ENCODE data around the gene FASTKD2. TPM values are rescaled to one million over a fixed set of nuclear protein-coding genes. Genes with fewer than 3 reads are reported as not detected.

The FASTKD2 gene
- total and polyA plus RNA-seq, 9 donors = 17.3 to 32.1 (median 22.6) TPM

DNA sequence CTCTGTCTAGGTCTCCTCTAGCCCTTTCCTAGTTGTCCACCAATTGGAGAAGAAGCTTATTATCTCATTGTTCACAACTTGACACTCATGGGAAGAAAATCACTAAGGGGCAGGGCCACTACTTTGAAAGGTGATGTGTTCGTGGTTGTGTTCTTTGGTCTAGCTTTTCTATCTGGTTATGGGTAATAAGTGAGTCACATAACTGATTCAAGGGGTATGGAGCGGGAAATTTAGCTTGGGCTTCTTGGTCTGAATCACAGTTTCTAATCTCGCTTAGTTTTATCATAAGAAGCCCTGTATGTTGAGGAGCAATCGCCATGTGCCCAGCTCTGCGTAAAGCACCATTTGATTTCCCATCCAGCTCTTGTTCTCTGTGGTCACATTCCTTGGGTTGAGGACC is 28.5 kb upstream of the FASTKD2 start:
- Histone ChIP-seq H3K4me3 (ENCODE audit: low read length) (no peak overlapping the region), H3K9me3 (replicated peaks; ENCODE audit: control insufficient read depth, low read depth, low read length) (no peaks in the 10 kb centered on the region), H3K36me3 (ENCODE audit: control insufficient read depth, insufficient read depth, low read length) (no peaks in the 10 kb centered on the region), H3K4me1 (ENCODE audit: control insufficient read depth, insufficient read depth, low read length) (no peaks in the 10 kb centered on the region), H3K27me3 (ENCODE audit: control insufficient read depth, insufficient read depth, low read length) (no peaks in the 10 kb centered on the region), H3K27ac (ENCODE audit: low read length) (no peak overlapping the region)
- WGBS (ENCODE audit: insufficient coverage) = 100% methylated on average over 2 of the region's 5 CpGs
- no peak for DNase-seq

GRCh38 chr2:206739271-206739670 is 26.1 kb upstream of the FASTKD2 start:
- no peak for DNase-seq
- H3K9me3 ChIP-seq (replicated peaks; ENCODE audit: control insufficient read depth, low read depth, low read length) = no peaks in the 10 kb centered on the region
- WGBS (ENCODE audit: insufficient coverage) = 86% methylated on average over 1 of the region's 2 CpGs

DNA sequence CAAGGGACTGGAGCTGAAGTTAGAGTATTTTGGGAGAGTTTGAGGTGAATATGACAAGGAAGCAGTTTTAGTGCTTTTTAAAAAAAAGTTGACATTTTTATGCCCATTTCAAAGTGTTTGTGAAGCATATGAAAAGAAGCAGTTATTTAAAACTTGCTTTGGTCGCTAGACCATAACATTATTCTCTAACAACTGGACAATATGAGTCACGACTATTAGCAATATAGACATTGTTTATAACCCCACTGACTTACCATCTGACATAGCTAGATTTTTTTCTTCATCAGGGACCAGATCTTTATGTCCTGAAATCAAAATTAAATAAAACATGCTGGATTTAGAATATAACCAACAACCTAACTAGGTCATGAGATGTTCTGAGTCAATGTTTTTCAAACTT is 24.6 kb upstream of the FASTKD2 start:
- no peak for DNase-seq
- Histone ChIP-seq H3K27ac (ENCODE audit: low read length) (no peak overlapping the region), H3K4me3 (ENCODE audit: low read length) (no peak overlapping the region), H3K4me1 (ENCODE audit: control insufficient read depth, insufficient read depth, low read length) (no peaks in the 10 kb centered on the region), H3K36me3 (ENCODE audit: control insufficient read depth, insufficient read depth, low read length) (no peaks in the 10 kb centered on the region), H3K27me3 (ENCODE audit: control insufficient read depth, insufficient read depth, low read length) (no peaks in the 10 kb centered on the region), H3K9me3 (replicated peaks; ENCODE audit: control insufficient read depth, low read depth, low read length) (no peaks in the 10 kb centered on the region)
- no CpG with 5 or more reads among the region's 2 CpGs for WGBS (ENCODE audit: insufficient coverage)

More at GRCh38 chr2:206739271-206739670, 26.1 kb upstream of the FASTKD2 start:
- no peak overlapping the region for H3K27ac ChIP-seq (ENCODE audit: low read length)
- H3K4me1 ChIP-seq (ENCODE audit: control insufficient read depth, insufficient read depth, low read length) = no peaks in the 10 kb centered on the region
- no peaks in the 10 kb centered on the region for H3K36me3 ChIP-seq (ENCODE audit: control insufficient read depth, insufficient read depth, low read length)
- H3K27me3 ChIP-seq (ENCODE audit: control insufficient read depth, insufficient read depth, low read length) = no peaks in the 10 kb centered on the region
- H3K4me3 ChIP-seq (ENCODE audit: low read length) = no peak overlapping the region

DNA sequence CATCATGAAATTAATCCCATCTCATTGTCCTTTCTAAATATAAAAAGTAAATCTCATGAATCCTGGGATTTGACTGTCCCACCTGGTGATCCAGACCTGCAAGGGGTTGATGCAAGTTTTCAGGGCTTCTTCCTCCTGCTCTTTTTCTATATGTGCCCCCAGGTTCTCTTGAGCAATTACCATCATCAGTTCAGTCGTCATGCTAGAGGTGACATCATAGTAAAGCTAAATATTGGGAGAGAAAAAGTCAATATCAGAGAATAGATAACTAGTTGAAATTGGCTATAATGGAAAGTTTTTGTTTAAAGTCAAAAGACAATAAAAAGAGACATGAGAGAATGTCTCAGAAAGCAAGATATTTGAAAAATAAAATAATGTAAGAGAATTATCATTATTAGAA is 8.6 kb upstream of the FASTKD2 start:
- H3K27ac ChIP-seq (ENCODE audit: low read length) = no peak overlapping the region
- no peaks in the 10 kb centered on the region for H3K36me3 ChIP-seq (ENCODE audit: control insufficient read depth, insufficient read depth, low read length)
- no peaks in the 10 kb centered on the region for H3K4me1 ChIP-seq (ENCODE audit: control insufficient read depth, insufficient read depth, low read length)
- H3K27me3 ChIP-seq (ENCODE audit: control insufficient read depth, insufficient read depth, low read length) = no peaks in the 10 kb centered on the region
- H3K9me3 ChIP-seq (replicated peaks; ENCODE audit: control insufficient read depth, low read depth, low read length) = no peaks in the 10 kb centered on the region
- WGBS (ENCODE audit: insufficient coverage) = no CpG with 5 or more reads among the region's 1 CpG
- DNase-seq = no peak
- no peak overlapping the region for H3K4me3 ChIP-seq (ENCODE audit: low read length)

GRCh38 chr2:206764673-206765241 is 649 bp upstream of the FASTKD2 start:
- DNase-seq = no peak
- H3K36me3 ChIP-seq (ENCODE audit: control insufficient read depth, insufficient read depth, low read length) = peaks cover 6% of the 10 kb centered on the region
- 4% methylated on average over 12 of the region's 18 CpGs for WGBS (ENCODE audit: insufficient coverage)
- peak overlapping the region; percentile 79 for H3K27ac ChIP-seq (ENCODE audit: low read length)
- H3K4me3 ChIP-seq (ENCODE audit: low read length) = peak overlapping the region; percentile 64
- no peaks in the 10 kb centered on the region for H3K27me3 ChIP-seq (ENCODE audit: control insufficient read depth, insufficient read depth, low read length)
- no peaks in the 10 kb centered on the region for H3K9me3 ChIP-seq (replicated peaks; ENCODE audit: control insufficient read depth, low read depth, low read length)
- H3K4me1 ChIP-seq (ENCODE audit: control insufficient read depth, insufficient read depth, low read length) = peaks cover 4% of the 10 kb centered on the region

GRCh38 chr2:206766057-206766930 is 888 bp downstream of the FASTKD2 start:
- Histone ChIP-seq H3K27me3 (ENCODE audit: control insufficient read depth, insufficient read depth, low read length) (no peaks in the 10 kb centered on the region), H3K27ac (ENCODE audit: low read length) (no peak overlapping the region), H3K9me3 (replicated peaks; ENCODE audit: control insufficient read depth, low read depth, low read length) (no peaks in the 10 kb centered on the region), H3K36me3 (ENCODE audit: control insufficient read depth, insufficient read depth, low read length) (peaks cover 7% of the 10 kb centered on the region), H3K4me1 (ENCODE audit: control insufficient read depth, insufficient read depth, low read length) (peaks cover 4% of the 10 kb centered on the region), H3K4me3 (ENCODE audit: low read length) (peak overlapping the region; percentile 64)
- no peak for DNase-seq
- no CpG with 5 or more reads among the region's 12 CpGs for WGBS (ENCODE audit: insufficient coverage)

DNA sequence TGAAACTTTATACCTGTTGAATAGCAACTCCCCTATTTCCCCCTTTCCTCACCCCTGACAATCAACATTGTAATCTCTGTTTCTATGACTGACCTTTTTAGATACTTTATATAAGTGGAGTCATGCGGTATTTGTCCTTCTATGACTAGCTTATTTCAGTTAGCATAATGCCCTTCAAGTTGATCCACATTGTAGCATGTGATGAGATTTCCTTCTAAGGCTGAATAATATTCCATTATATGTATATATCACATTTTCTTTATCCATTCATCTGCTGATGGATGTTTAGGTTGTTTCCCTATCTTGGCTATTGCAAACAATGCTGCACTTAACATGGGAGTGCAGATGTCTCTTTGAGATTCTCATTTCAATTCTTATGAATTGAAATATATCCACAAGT is 9.5 kb downstream of the FASTKD2 start:
- DNase-seq = no peak
- no CpG with 5 or more reads among the region's 1 CpG for WGBS (ENCODE audit: insufficient coverage)
- no peak overlapping the region for H3K27ac ChIP-seq (ENCODE audit: low read length)
- no peaks in the 10 kb centered on the region for H3K27me3 ChIP-seq (ENCODE audit: control insufficient read depth, insufficient read depth, low read length)
- H3K9me3 ChIP-seq (replicated peaks; ENCODE audit: control insufficient read depth, low read depth, low read length) = peaks cover 3% of the 10 kb centered on the region
- no peak overlapping the region for H3K4me3 ChIP-seq (ENCODE audit: low read length)
- peaks cover 21% of the 10 kb centered on the region for H3K36me3 ChIP-seq (ENCODE audit: control insufficient read depth, insufficient read depth, low read length)
- no peaks in the 10 kb centered on the region for H3K4me1 ChIP-seq (ENCODE audit: control insufficient read depth, insufficient read depth, low read length)

DNA sequence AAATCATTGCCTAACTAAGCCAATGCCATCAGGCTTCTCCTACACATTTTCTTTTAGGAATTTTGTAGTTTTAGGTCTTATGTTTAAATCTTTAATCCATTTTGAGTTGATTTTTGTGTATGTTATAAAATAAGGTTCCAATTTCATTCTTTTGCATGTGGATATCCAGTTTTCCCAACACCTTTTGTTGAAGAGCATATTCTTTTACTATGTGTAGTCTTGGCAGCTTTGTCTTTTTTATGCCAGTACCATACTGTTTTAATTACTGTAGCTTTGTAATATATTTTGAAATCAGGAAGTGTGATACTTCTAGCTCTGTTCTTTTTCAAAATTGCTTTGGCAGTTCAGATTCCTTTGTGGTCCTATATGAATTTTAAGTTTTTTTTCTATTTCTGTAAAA is 11.0 kb downstream of the FASTKD2 start:
- H3K9me3 ChIP-seq (replicated peaks; ENCODE audit: control insufficient read depth, low read depth, low read length) = peaks cover 10% of the 10 kb centered on the region
- H3K27ac ChIP-seq (ENCODE audit: low read length) = no peak overlapping the region
- DNase-seq = no peak
- H3K4me1 ChIP-seq (ENCODE audit: control insufficient read depth, insufficient read depth, low read length) = no peaks in the 10 kb centered on the region
- H3K4me3 ChIP-seq (ENCODE audit: low read length) = no peak overlapping the region
- peaks cover 19% of the 10 kb centered on the region for H3K36me3 ChIP-seq (ENCODE audit: control insufficient read depth, insufficient read depth, low read length)
- no peaks in the 10 kb centered on the region for H3K27me3 ChIP-seq (ENCODE audit: control insufficient read depth, insufficient read depth, low read length)

- H3K4me1 ChIP-seq (ENCODE audit: control insufficient read depth, insufficient read depth, low read length) = no peaks in the 10 kb centered on the region
- peaks cover 10% of the 10 kb centered on the region for H3K9me3 ChIP-seq (replicated peaks; ENCODE audit: control insufficient read depth, low read depth, low read length)
- H3K4me3 ChIP-seq (ENCODE audit: low read length) = no peak overlapping the region
- no peak overlapping the region for H3K27ac ChIP-seq (ENCODE audit: low read length)
- peaks cover 43% of the 10 kb centered on the region for H3K36me3 ChIP-seq (ENCODE audit: control insufficient read depth, insufficient read depth, low read length)
- no CpG with 5 or more reads among the region's 2 CpGs for WGBS (ENCODE audit: insufficient coverage)
- no peaks in the 10 kb centered on the region for H3K27me3 ChIP-seq (ENCODE audit: control insufficient read depth, insufficient read depth, low read length)
- no peak for DNase-seq
Observed at GRCh38 chr2:206780671-206781070, 15.3 kb downstream of the FASTKD2 start.

DNA sequence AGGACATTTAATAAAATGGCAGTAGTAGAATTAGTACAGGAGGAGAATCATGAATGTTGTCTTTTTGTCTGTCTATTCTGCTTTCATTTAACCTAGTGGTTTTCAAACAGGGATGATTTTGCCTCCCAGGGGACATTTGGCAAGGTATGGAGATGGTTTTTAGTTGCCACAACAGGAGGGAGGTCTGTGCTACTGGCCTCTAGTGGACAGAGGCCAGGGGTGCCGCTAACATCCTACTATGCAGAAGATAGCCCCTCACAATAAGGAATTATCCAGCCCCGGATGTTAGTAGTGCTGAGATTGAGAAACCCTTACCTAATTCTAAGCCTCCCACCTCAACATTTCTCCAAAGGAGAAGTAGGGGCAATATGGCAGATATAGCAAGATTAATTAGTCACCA is 18.3 kb downstream of the FASTKD2 start:
- DNase-seq = no peak
- Histone ChIP-seq H3K27ac (ENCODE audit: low read length) (no peak overlapping the region), H3K4me3 (ENCODE audit: low read length) (no peak overlapping the region), H3K36me3 (ENCODE audit: control insufficient read depth, insufficient read depth, low read length) (peaks cover 53% of the 10 kb centered on the region), H3K27me3 (ENCODE audit: control insufficient read depth, insufficient read depth, low read length) (no peaks in the 10 kb centered on the region), H3K9me3 (replicated peaks; ENCODE audit: control insufficient read depth, low read depth, low read length) (peaks cover 8% of the 10 kb centered on the region), H3K4me1 (ENCODE audit: control insufficient read depth, insufficient read depth, low read length) (no peaks in the 10 kb centered on the region)
- no CpG with 5 or more reads among the region's 2 CpGs for WGBS (ENCODE audit: insufficient coverage)
